Stimulated activated CD8-positive, alpha-beta memory T cell treated with anti-CD3 and anti-CD28 coated beads, Interleukin-4, amount 100 ng/mL, for 48 hours (primary cell): ENCODE results near the gene TNS2.
A peak's percentile ranks its signal among the peaks of the same experiment; 100 is the strongest.

ENCODE experiments used
- DNase-seq: peaks from one replicate; pipeline ENCODE4 v3.0.0-alpha.2; 2020

The TNS2 gene

DNA sequence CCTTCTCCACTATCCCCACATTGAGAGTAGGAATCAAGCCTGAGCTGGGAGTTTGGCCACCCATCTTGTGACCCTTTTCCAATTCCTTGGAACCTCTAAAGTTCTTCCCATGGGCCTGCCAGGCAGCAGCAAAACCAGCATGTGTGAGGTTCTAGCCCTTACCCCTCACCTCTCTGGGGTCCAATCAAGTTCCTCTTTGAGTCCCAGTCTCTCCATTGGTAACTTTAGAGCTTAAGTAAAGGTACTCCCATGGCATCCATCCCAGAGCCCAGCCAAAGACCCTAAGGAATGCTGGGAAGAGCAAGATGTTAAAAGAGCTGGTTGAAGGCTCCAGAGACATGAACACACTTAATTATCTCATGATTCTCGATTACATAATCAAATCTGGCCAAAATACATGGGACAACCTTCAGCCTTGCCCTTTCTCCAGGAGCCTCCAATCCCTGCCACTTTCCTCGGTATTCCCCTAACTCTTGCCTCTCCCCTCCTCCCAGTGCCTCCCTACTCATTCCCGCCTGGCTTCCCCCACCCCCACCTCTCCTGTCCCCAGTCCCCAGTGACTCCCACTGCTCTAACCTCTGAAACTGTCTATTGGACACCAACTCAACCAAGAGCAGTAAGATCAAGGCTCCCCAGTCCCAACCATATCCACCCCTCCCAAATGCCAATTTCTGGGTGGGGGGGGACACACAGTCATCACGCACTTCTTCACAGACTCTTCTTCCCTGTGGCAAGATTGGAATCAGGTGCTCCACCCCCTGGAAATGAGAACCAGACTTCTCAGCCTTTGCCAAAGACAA, 4.8 kb upstream of the TNS2 start:
- peak; percentile 22 for DNase-seq

DNA sequence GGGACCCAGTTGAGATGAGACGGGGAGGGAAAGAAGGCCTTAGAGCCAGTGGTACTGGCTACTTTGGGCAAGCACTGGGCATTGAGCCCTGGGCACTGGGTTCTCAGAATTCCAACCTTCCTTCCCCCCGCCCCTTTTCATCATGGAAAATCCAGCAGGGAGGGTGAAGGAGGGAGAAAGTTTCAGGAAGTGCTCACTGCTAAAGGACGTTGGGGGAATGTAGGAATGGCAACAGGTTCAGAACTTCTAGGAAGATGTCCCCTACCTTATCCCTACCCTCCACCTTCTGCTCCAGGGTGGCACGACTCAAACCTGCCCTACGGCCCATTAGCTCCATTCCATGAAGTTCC, 4.2 kb upstream of the TNS2 start:
- no peak for DNase-seq

- peak; percentile 70 for DNase-seq
These were observed 3.1 kb upstream of the TNS2 start for GRCh38 chr12:53046655-53047220.

DNA sequence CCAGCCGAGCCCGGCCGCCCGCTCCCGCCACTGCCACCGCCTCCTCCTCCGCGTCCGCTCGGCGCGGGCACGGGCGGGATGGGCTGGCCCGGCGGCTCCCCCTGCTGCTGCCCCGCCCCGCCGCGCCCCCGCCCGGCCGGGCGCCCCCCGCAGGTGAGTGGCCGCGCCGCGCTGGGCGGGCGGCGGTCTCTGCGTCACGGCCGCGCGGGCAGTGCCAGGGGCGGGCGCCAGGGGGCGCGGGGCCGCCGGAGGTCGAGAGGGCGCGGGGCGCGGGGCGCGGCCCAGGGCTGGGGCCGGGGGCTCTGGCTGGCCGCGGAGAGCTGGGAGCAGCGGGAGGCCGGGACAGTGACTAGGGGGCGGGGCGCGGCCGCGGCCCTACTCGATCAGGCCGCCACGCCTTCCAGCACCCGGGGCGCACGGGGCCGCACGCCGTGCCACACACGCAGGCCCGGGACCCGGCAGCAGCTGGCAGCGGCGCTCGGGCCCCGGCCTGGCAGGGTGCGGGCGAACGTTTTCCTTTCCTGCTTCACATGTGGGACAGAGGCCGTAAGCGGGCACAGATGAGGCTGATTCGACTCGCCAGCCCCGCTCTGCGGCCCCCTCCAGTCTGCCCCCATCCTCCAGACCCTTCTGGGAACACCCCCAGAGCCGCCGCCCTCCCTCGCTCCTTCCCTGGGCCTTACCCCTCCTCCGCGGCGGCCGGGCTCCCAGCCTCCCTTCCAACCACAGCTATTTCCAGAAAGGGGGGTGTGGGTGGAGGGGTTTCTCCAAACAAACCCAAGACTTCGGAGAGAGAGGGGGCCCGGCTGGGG, 2.4 kb upstream of the TNS2 start:
- DNase-seq: peak; percentile 76

DNA sequence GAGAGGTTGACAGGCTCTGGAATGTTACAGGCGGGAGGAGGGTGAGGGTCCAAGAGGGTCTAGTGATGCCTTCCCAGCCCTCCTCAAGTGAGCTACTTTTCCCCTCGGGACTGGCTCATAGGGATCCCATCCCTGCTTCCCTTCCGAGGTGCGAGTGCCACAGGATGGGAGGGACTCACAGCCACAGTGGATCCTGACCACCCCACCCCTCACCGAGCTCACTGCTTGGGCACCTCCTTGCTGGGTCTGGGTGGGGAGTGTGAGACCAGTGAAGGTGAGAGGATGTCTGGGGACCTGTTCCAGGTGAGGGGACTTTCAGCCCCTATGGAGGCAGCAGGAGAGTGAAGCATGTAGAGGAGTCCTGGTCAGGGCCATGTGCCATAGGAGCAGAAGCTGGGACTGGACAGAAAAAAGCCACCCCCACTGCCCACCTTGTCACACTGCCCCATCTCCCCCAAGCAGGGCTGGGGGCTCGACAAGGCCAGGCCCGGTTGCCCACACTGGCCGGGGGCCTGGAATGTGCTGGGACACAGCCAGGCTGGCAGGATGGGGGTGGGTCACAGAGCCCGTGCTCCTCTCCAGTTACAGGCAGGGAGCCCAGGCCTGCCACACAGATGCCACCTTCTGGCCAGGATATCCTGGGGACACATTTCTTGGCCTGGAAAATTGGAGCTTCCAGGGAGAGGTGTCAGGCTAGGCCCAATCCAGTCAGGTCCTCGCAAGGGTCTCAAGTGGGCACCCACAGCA, 1.7 kb upstream of the TNS2 start:
- no peak for DNase-seq

DNA sequence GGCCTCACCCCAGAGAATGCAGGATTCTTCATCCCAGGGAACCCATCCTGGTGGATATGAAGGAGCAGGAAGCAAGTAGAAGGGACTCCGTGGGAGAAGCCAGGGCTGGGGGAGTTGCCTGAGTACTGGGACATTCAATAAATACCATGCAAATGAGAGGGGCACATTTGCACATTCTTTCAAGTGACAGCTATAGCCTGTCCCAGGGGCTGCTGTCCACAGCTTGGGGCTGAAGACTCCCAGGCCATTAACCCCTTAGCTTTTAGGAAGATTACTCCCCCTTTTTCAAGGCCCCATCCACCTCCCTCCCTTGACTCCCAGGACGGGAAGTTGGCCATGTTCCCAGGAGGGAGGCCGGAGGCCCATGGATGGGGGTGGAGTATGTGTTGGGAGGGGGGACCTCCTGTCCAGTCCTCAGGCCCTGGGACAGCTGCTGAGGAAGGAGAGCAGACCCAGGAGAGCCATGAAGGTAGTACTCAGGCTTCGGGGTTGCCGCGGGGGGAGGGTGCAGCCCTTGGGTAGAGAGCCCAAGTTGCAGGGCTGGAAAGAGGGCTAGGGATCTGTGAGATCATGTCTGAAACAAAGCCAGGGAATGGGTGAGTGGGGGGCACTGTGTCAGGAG, 974 bp upstream of the TNS2 start:
- DNase-seq: no peak

DNA sequence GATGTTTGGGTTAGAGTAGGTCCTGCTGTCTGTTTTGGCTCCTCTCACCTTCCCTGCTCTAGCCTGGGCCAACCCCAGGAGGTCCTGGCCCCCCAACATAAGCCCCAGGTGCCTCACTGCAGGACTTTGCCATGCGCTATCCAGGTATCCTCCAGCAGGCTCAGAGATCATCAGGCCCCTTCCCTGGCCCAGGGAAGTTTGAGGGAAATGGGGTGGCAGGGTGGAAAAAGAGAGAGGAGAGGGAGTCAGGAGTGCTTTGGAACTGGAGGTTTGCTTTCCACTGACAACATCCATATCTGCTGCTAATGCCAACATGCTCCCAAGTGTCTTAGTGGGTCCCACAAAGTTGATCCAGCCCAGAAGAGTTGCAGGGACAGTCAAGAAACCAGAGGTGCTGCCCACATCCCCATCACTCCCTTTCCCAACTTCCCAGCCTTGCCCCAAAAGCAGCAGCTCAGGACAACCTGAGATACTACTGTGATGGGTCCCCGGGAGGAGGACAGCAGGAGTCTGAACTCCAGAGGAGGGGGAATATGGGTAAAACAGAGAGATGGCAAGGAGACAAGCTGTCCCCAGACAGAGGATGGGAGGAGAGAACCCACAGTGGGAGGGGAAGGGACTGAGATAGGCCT, 677 bp downstream of the TNS2 start:
- DNase-seq: no peak

- DNase-seq: no peak
These were observed 1.4 kb downstream of the TNS2 start for GRCh38 chr12:53051058-53051880.

DNA sequence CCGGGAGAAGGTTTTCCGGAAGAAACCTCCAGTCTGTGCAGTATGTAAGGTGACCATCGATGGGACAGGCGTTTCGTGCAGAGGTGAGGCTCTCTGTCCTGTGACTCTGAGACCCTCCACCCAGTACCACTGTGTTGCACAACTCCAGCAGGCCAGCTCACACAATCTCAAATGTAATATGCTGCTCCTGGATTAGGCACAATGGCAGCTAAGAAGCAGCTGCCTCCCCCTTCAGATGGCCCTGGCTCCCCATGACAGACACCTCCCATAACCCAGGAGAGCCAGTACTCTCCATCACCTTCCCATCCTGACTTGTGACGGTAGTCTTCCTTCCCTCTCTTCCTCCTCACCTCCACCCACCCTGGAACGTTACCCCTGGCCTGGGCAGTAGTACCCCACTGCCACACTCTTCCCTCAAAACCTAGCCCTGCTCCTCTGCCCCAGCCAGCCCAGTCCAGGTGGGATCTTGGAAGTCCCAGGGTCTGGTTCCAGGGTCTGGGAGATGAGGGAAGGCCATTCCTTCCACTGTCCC, 2.1 kb downstream of the TNS2 start:
- DNase-seq: no peak

GRCh38 chr12:53052419-53053217, 2.8 kb downstream of the TNS2 start:
- DNase-seq: no peak

DNA sequence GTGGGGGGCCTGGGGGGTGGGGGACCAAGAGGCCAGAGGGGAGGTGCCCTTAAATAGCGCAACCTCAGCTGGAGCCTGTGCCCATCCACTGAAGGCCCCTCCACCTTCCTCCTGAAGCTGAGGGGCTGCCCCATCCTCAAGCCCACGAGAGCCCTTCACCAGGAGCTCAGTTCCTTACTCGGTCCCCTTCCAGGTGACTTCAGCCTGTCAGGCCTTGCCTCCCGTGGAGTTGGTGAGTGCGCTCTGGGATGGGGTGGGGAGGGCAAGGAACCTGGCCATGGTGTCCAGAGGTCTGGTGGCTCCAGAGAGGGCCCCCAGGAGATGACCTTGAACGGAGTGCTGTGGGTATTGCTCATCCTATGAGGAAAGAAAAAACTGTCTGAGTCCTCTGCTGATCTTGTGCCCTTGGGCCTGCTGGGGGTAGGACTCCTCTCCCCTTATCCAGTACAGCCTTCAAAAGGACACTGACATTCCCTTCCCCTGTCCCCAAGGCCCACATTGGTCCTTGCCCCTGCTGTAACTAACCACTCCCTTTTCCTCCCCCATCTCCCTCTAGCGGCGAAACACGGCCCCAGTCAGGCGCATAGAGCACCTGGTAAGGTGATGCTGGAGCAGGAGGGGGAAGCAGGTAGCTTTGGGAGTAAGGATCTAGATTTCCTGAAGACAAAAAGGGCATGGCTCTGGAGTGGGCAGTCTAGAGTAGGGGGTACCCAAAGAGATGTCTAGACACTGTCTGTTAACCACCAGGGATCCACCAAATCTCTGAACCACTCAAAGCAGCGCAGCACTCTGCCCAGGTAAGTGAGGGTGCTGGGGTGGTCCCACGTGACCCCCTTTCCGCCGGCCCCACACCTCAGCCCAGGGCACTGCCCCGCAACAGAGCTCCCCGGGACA, 3.6 kb downstream of the TNS2 start:
- peak; percentile 66 for DNase-seq

GRCh38 chr12:53054112-53054878, 4.4 kb downstream of the TNS2 start:
- peak; percentile 96 for DNase-seq

- DNase-seq: no peak
These were observed 5.8 kb downstream of the TNS2 start for GRCh38 chr12:53055471-53056266.

DNA sequence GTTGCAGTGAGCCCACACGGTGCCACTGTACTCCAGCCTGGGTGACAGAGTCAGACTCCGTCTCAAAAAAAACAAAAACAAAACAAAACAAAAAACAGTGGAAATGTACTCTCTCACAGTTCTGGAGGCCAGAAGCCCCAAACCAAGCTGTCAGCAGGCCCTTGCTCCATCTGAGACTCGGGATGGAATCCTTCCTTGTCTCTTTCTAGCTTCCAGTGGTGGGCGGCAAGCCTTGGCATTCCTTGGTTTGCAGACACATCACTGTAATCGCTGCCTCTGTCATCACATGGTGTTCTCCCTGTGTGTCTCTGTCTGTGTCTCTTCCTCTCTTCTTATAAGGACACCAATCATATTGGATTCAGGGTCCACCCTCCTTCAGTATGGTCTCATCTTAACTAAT, 6.4 kb downstream of the TNS2 start:
- DNase-seq: no peak

- no peak for DNase-seq
These were observed 7.0 kb downstream of the TNS2 start for GRCh38 chr12:53056901-53057300.

DNA sequence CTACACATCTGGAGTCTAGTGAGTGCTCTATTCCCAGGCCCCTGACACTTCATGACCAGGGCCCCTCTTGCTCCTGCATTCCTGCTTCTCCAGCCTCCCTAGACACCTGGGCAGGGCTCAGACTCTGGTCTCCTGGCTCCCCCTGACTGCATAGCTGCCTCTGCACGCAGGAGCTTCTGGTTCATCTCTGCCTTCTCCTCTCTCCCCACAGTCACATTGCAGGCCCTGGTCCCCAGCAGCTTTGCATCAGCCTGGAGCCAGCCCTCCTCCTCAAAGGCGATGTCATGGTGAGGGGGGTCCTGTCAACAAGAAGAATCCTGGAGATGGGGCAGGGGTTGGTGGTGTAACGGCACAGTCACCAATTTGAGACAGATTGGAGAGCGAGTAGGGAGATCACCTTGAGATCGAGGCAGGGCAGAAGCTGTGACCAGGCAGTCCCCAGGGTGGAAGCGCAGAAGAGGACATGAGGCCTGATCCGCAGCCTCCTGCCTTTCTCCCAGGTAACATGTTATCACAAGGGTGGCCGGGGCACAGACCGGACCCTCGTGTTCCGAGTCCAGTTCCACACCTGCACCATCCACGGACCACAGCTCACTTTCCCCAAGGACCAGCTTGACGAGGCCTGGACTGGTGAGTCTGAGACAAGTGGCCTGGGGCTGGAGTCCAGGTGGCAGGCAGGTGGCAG, 8.1 kb downstream of the TNS2 start:
- DNase-seq: no peak
